GM23338 (cell line): ENCODE measurements around the gene SUPT7L. TPM values are rescaled to one million over a fixed set of nuclear protein-coding genes. Genes with fewer than 3 reads are reported as not detected.

Experiments
- ATAC-seq: fragments of 200-7000 bp; cut with Tn5 transposase; 3 replicates; pipeline ENCODE4 v1.9.1; 2020
- DNase-seq: peaks from one replicate; pipeline ENCODE4 v3.0.0-alpha.2; 2015; ENCODE audit warnings: low spot score
- H2AFZ ChIP-seq: fragments of 200-600 bp; sonication (generic); 2 replicates; pipeline ENCODE4 v1.8.0; 2016; ENCODE audit warnings: antibody characterized with exemption, mild to moderate bottlenecking, moderate library complexity
- H3F3A ChIP-seq: fragments of 200-600 bp; sonication (generic); replicated peaks from 2 replicates; pipeline ENCODE4 v1.8.0; 2017; ENCODE audit warnings: antibody characterized with exemption, mixed run types, low read depth
- H3K27ac ChIP-seq: fragments of 200-600 bp; sonication (generic); 2 replicates; pipeline ENCODE4 v1.6.1; 2016; ENCODE audit warnings: low read depth
- H3K27me3 ChIP-seq: fragments of 200-600 bp; sonication (generic); 2 replicates; pipeline ENCODE4 v1.8.0; 2016; ENCODE audit warnings: mild to moderate bottlenecking, mixed run types, moderate library complexity; ENCODE audit not compliant: insufficient read depth
- H3K36me3 ChIP-seq: fragments of 200-600 bp; sonication (generic); 2 replicates; pipeline ENCODE4 v1.8.0; 2016; ENCODE audit warnings: mild to moderate bottlenecking; ENCODE audit not compliant: insufficient read depth
- H3K4me1 ChIP-seq: fragments of 200-600 bp; sonication (generic); 2 replicates; pipeline ENCODE4 v1.8.0; 2016; ENCODE audit warnings: mild to moderate bottlenecking, moderate library complexity; ENCODE audit not compliant: insufficient read depth
- H3K4me2 ChIP-seq: fragments of 200-600 bp; sonication (generic); 2 replicates; pipeline ENCODE4 v1.7.1; 2017; ENCODE audit warnings: mixed run types
- H3K4me3 ChIP-seq: fragments of 200-600 bp; sonication (generic); 2 replicates; pipeline ENCODE4 v1.6.1; 2016; ENCODE audit warnings: mixed run types
- H3K79me2 ChIP-seq: fragments of 200-600 bp; sonication (generic); replicated peaks from 2 replicates; pipeline ENCODE4 v1.8.0; 2017; ENCODE audit warnings: mild to moderate bottlenecking; ENCODE audit not compliant: insufficient read depth
- H3K9me2 ChIP-seq: fragments of 200-600 bp; sonication (generic); 2 replicates; pipeline ENCODE4 v1.8.0; 2017; ENCODE audit not compliant: insufficient read depth
- H4K20me1 ChIP-seq: fragments of 200-600 bp; sonication (generic); replicated peaks from 2 replicates; pipeline ENCODE4 v1.8.0; 2017; ENCODE audit warnings: mild to moderate bottlenecking; ENCODE audit not compliant: insufficient read depth
- H3K27ac Mint-ChIP-seq: 2 replicates; pipeline ENCODE4 v1.8.0; 2020; ENCODE audit warnings: inconsistent platforms, mild to moderate bottlenecking, moderate library complexity, mixed read lengths
- H3K27me3 Mint-ChIP-seq: 3 replicates; pipeline ENCODE4 v1.8.0; 2022; ENCODE audit warnings: low read depth, mild to moderate bottlenecking, moderate library complexity, mixed read lengths, inconsistent platforms; ENCODE audit not compliant: insufficient read depth, poor library complexity
- H3K36me3 Mint-ChIP-seq: 3 replicates; pipeline ENCODE4 v1.8.0; 2021; ENCODE audit warnings: low read depth, mild to moderate bottlenecking, inconsistent platforms, moderate library complexity, mixed read lengths
- H3K4me1 Mint-ChIP-seq: 3 replicates; pipeline ENCODE4 v1.8.0; 2020; ENCODE audit warnings: mild to moderate bottlenecking, inconsistent platforms, mixed read lengths
- H3K4me3 Mint-ChIP-seq: 3 replicates; pipeline ENCODE4 v1.8.0; 2021; ENCODE audit warnings: moderate library complexity, mild to moderate bottlenecking, inconsistent platforms, mixed read lengths
- H3K9me3 Mint-ChIP-seq: 3 replicates; pipeline ENCODE4 v1.8.0; 2020; ENCODE audit warnings: moderate library complexity, mild to moderate bottlenecking, inconsistent platforms, mixed read lengths
- CREB1 ChIP-seq: fragments of 250-450 bp; sonication (Bioruptor Pico); IDR thresholded peaks from 2 replicates; pipeline ENCODE4 v1.5.0; 2020; ENCODE audit warnings: low read depth, mild to moderate bottlenecking, moderate library complexity
- EZH2phosphoT487 ChIP-seq: fragments of 200-600 bp; sonication (generic); IDR thresholded peaks from one replicate; pipeline ENCODE4 v1.8.1; 2018; ENCODE audit warnings: antibody characterized with exemption; ENCODE audit not compliant: unreplicated experiment
- JUNB ChIP-seq: IDR thresholded peaks from one replicate; pipeline ENCODE4 v1.6.1; 2016; ENCODE audit warnings: antibody characterized with exemption; ENCODE audit not compliant: unreplicated experiment
- NANOG ChIP-seq: IDR thresholded peaks from 2 replicates; pipeline ENCODE4 v1.6.1; 2016; ENCODE audit warnings: antibody characterized with exemption, borderline replicate concordance
- POLR2AphosphoS5 ChIP-seq: IDR thresholded peaks from 2 replicates; pipeline ENCODE4 v1.6.1; 2016; ENCODE audit warnings: antibody characterized with exemption, low read depth
- REST ChIP-seq: IDR thresholded peaks from one replicate; pipeline ENCODE4 v1.6.1; 2018; ENCODE audit warnings: antibody characterized with exemption; ENCODE audit not compliant: unreplicated experiment
- STAT1 ChIP-seq: IDR thresholded peaks from one replicate; pipeline ENCODE4 v1.6.1; 2016; ENCODE audit warnings: antibody characterized with exemption; ENCODE audit not compliant: unreplicated experiment
- ZNF114 ChIP-seq: fragments of 250-450 bp; sonication (Bioruptor Pico); IDR thresholded peaks from 2 replicates; pipeline ENCODE4 v1.5.0; 2020; ENCODE audit warnings: mild to moderate bottlenecking, moderate library complexity
- ZNF331 ChIP-seq: fragments of 250-450 bp; sonication (Bioruptor Pico); IDR thresholded peaks from 2 replicates; pipeline ENCODE4 v1.5.0; 2020; ENCODE audit warnings: low read depth, mild to moderate bottlenecking, moderate library complexity
- polyA plus RNA-seq: library from polyadenylated mRNA; unstranded; fragments of >200 nt; fragmentation: Nextera tagmentation; extraction: Ambion mirVana; gene quantifications from 2 replicates; pipeline ENCODE4 v1.2.1, GENCODE V29; 2016
- total RNA-seq: library from RNA; depleted of rRNA; stranded (reverse); fragments of >200 nt; shearing (Covaris generic); gene quantifications from 2 replicates; pipeline ENCODE4 v1.2.3, GENCODE V29; 2014
- TF ChIP-seq, protein P1 (sequence below): IDR thresholded peaks from 2 replicates; pipeline ENCODE4 v1.6.1; 2016; ENCODE audit warnings: antibody characterized with exemption
- TF ChIP-seq, protein P2 (sequence below), 2 experiments: fragments of 200-600 bp in 1 of 2; sonication (generic) in 1 of 2; conservative IDR thresholded peaks; 2 replicates each; pipeline versions ENCODE4 v1.5.1 to v1.6.1; 2016 to 2017; ENCODE audit warnings: antibody characterized with exemption in 2 of 2, low read depth in 2 of 2, mild to moderate bottlenecking in 2 of 2, moderate library complexity in 1 of 2

SUPT7L gene
- total and polyA plus RNA-seq, 2 experiments from 2014 or later, result 13.7 to 16.5 TPM

GRCh38 chr2:27705851-27706622 is 42.6 kb upstream of the SUPT7L start (continued):
- no peak for TF ChIP-seq REST
- no peak for TF ChIP-seq CREB1 (CRISPR knock-in tag)
- TF ChIP-seq STAT1, result no peak
- TF ChIP-seq, protein P1, sequence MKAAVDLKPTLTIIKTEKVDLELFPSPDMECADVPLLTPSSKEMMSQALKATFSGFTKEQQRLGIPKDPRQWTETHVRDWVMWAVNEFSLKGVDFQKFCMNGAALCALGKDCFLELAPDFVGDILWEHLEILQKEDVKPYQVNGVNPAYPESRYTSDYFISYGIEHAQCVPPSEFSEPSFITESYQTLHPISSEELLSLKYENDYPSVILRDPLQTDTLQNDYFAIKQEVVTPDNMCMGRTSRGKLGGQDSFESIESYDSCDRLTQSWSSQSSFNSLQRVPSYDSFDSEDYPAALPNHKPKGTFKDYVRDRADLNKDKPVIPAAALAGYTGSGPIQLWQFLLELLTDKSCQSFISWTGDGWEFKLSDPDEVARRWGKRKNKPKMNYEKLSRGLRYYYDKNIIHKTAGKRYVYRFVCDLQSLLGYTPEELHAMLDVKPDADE, result no peak
- TF ChIP-seq, protein P2, sequence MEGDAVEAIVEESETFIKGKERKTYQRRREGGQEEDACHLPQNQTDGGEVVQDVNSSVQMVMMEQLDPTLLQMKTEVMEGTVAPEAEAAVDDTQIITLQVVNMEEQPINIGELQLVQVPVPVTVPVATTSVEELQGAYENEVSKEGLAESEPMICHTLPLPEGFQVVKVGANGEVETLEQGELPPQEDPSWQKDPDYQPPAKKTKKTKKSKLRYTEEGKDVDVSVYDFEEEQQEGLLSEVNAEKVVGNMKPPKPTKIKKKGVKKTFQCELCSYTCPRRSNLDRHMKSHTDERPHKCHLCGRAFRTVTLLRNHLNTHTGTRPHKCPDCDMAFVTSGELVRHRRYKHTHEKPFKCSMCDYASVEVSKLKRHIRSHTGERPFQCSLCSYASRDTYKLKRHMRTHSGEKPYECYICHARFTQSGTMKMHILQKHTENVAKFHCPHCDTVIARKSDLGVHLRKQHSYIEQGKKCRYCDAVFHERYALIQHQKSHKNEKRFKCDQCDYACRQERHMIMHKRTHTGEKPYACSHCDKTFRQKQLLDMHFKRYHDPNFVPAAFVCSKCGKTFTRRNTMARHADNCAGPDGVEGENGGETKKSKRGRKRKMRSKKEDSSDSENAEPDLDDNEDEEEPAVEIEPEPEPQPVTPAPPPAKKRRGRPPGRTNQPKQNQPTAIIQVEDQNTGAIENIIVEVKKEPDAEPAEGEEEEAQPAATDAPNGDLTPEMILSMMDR (conservative IDR thresholded peaks at IDR 0.05; ENCODE audit: low read depth in 2 of 2), result no peak

GRCh38 chr2:27704342-27704876 is 41.0 kb upstream of the SUPT7L start:
- H3K79me2 ChIP-seq, result no peaks in the 10 kb centered on the region
- H3K4me1 ChIP-seq, result peaks cover 10% of the 10 kb centered on the region
- H3K36me3 ChIP-seq, result no peaks in the 10 kb centered on the region
- no peak for DNase-seq
- no peak overlapping the region for H3K4me3 ChIP-seq
- Mint-ChIP-seq H3K4me1 (peaks cover 9% of the 10 kb centered on the region; the same call in 2 of the 3 replicates), H3K27me3 (peaks cover 5% of the 10 kb centered on the region), H3K9me3 (no peaks in the 10 kb centered on the region), H3K4me3 (no peak overlapping the region), H3K27ac (no peak overlapping the region), H3K36me3 (no peaks in the 10 kb centered on the region)
- H4K20me1 ChIP-seq, result no peaks in the 10 kb centered on the region
- no peaks in the 10 kb centered on the region for H3K27me3 ChIP-seq
- no peak overlapping the region for H3K4me2 ChIP-seq
- ATAC-seq, result no peak
- no peak overlapping the region for H2AFZ ChIP-seq
- no peaks in the 10 kb centered on the region for H3F3A ChIP-seq
- H3K27ac ChIP-seq, result no peak overlapping the region
- H3K9me2 ChIP-seq, result no peaks in the 10 kb centered on the region
- no peak for TF ChIP-seq ZNF331 (CRISPR knock-in tag)
- no peak for TF ChIP-seq POLR2AphosphoS5
- TF ChIP-seq STAT1, result no peak
- no peak for TF ChIP-seq NANOG
- TF ChIP-seq JUNB, result no peak
- TF ChIP-seq, protein P2 (conservative IDR thresholded peaks at IDR 0.05; ENCODE audit: low read depth in 2 of 2), result no peak
- TF ChIP-seq EZH2phosphoT487, result no peak
- TF ChIP-seq, protein P1, result no peak
- TF ChIP-seq CREB1 (CRISPR knock-in tag), result no peak
- no peak for TF ChIP-seq ZNF114 (CRISPR knock-in tag)
